ENCODE measurements around the gene DNAJC8. TPM values are rescaled to one million over a fixed set of nuclear protein-coding genes. Genes with fewer than 3 reads are reported as not detected.

The DNAJC8 gene
- total RNA-seq, 4 donors from 2014 or later: 68.4 to 90.3 (median 80.5) TPM

Other genes starting within 250 kb of the DNAJC8 start
- gene EYA3, start 144.4 kb downstream of the DNAJC8 start, total RNA-seq: 10 to 100 TPM in 1 of 4 donors, 1 to 10 TPM in 3; 8.4 to 14.5 (median 9.6) TPM
- gene PTAFR, start 56.3 kb downstream of the DNAJC8 start, total RNA-seq: 1 to 10 TPM; 3.3 to 8.8 (median 4.9) TPM
- gene ATP5IF1, start 3.1 kb upstream of the DNAJC8 start, total RNA-seq: 100 to 1,000 TPM; 125 to 266 (median 157) TPM
- gene SESN2, start 26.5 kb upstream of the DNAJC8 start, total RNA-seq: 1 to 10 TPM; 7.7 to 10.0 (median 8.3) TPM
- gene MED18, start 96.0 kb upstream of the DNAJC8 start, total RNA-seq: 10 to 100 TPM in 3 of 4 donors, 1 to 10 TPM in 1; 8.5 to 21.0 (median 18.2) TPM
- 10 to 100 TPM; 20.3 to 32.2 (median 27.0) TPM for gene PHACTR4, start 136.7 kb upstream of the DNAJC8 start, total RNA-seq